Measurements from ENCODE around the gene FAM217B. TPM values are rescaled to one million over a fixed set of nuclear protein-coding genes. Genes with fewer than 3 reads are reported as not detected.
A peak's percentile ranks its signal among the peaks of the same experiment; 100 is the strongest.

Gene FAM217B
- total and polyA plus RNA-seq, 2 of the 8 experiments (the other 6 are each of a cell fraction or from before 2014, with no cell fraction given) = 5.4 to 28.5 TPM

DNA sequence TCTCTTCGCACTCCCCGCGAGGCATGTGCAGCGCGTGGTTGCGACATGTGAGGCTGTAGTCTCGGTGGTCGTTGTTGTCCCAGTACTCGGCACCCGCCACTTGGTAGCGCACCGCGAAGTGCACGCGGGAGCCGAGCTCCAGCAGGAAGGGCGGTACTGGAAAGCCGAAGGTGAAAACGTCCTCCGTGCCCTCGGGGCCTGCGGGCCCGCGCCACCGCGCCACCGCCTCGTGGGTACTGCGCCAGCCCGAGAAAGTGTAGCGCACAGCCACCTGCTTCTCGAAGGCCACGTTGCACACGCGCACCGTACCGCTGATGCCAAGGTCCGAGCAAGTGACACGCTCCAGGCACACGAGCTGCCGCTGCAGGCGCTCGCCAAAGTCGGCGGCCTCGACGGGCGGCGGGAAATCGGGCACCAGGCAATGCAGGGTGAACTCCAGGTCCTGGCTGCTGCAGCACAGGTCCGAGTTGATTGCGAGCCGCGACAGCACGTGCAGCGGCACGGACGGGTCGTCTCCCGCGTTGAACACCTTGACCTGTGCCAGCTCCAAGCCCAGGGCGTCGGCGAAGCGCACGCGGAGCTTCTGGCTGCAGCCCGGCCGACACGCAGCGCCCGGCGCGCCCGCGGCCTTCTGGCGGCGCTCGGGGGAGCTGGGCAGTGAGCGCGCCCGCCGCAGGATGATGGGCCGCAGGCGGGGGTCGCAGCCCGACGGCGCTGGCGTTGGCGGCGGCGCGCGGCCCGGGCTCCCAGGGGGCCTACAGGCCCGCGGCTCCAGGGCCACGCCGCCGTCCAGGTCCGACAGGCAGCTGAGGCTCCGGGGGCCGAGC, 924 bp upstream of the FAM217B start:
- peaks cover 14% of the 10 kb centered on the region for H3K23me2 ChIP-seq (ENCODE audit: low read depth, low read length)
- H3K14ac ChIP-seq (ENCODE audit: insufficient read length) = no peak overlapping the region
- peak overlapping the region; percentile 36; the same call in 1 of the 2 replicates for H2BK15ac ChIP-seq (ENCODE audit: low read length)
- 94% methylated on average over 22 of the region's 104 CpGs; no CpG with 5 or more reads in 1 of the 2 experiments for WGBS, 2 experiments (ENCODE audit: extremely low coverage in 1 of 2, insufficient coverage in 1 of 2, insufficient read length in 1 of 2, insufficient replicate concordance in 2 of 2, low coverage in 1 of 2, low lambda C conversion rate in 2 of 2, missing lambda C conversion rate in 1 of 2)
- H4K5ac ChIP-seq (ENCODE audit: insufficient read length, low read depth, low read length) = no peak overlapping the region
- no peak overlapping the region for H3K18ac ChIP-seq (ENCODE audit: extremely low read depth, low read length)
- peak overlapping the region; percentile 93 for H4K8ac ChIP-seq (ENCODE audit: extremely low read depth, insufficient read depth, low read length)
- H3K27me3 ChIP-seq (replicated peaks in 1 of 4; ENCODE audit: control insufficient read depth in 3 of 4, extremely low read depth in 1 of 4, insufficient read depth in 3 of 4, low read length in 3 of 4) = peaks cover 9 to 20% (median 18%) of the 10 kb centered on the region in 4 experiments
- ChIA-PET POLR2A (ENCODE audit: partially characterized antibody) (interaction anchor here (0.9 to 2.3 kb wide), 4 partner anchors 10 to 49 kb away, joined by 3 to 8 read pairs (median 3); no protein-coding TSS in a partner anchor), CTCF (ENCODE audit: partially characterized antibody) (interaction anchor here (0.6 to 1.4 kb wide), 4 partner anchors 10 to 118 kb away, joined by 3 to 6 read pairs (median 4); no protein-coding TSS in a partner anchor)
- H2AFZ ChIP-seq (ENCODE audit: low read length) = peak overlapping the region; percentile 78; the same call in 1 of the 2 replicates
- DNase-seq (ENCODE audit: low read depth in 1 of 2, low spot score in 2 of 2) (peak in 1 of 2 experiments; percentile 61), FAIRE-seq (no peak)
- H2BK5ac ChIP-seq (ENCODE audit: low read depth, low read length) = no peak overlapping the region
- H2BK12ac ChIP-seq (ENCODE audit: low read depth, low read length) = no peak overlapping the region
- H4K91ac ChIP-seq (replicated peaks; ENCODE audit: insufficient read length, low read length) = no peak overlapping the region
- no peak overlapping the region for H2BK120ac ChIP-seq (replicated peaks; ENCODE audit: low read depth, low read length)
- no peak overlapping the region for H3K56ac ChIP-seq (replicated peaks; ENCODE audit: insufficient read length, low read depth, low read length)
- H3K4me3 ChIP-seq (ENCODE audit: extremely low read depth in 1 of 4, insufficient read depth in 2 of 4, low read depth in 3 of 4, low read length in 4 of 4) = peak overlapping the region; percentile 61 to 88 (median 75); a peak in 7 of 8 replicates
- no peak overlapping the region for H3K23ac ChIP-seq (ENCODE audit: insufficient read length)
- no peak overlapping the region for H3K27ac ChIP-seq (ENCODE audit: low read depth, low read length)
- H3K36me3 ChIP-seq (ENCODE audit: control insufficient read depth in 2 of 4, insufficient read depth in 4 of 4, low read length in 3 of 4) = peaks cover 0 to 12% (median 6%) of the 10 kb centered on the region in 4 experiments; a peak in 4 of 8 replicates
- H4K20me1 ChIP-seq (replicated peaks in 1 of 2; ENCODE audit: control insufficient read depth in 1 of 2, insufficient read depth in 2 of 2, low read length in 2 of 2) = peaks cover 0 to 7% of the 10 kb centered on the region in 2 experiments
- no peak overlapping the region for H2AK5ac ChIP-seq (ENCODE audit: low read depth, low read length)
- no peaks in the 10 kb centered on the region for H3K79me1 ChIP-seq (ENCODE audit: low read depth, low read length)
- peak overlapping the region; percentile 83 to 93 for H3K4me2 ChIP-seq (ENCODE audit: insufficient read depth in 1 of 2, low read depth in 2 of 2, low read length in 2 of 2)
- peak overlapping the region; percentile 90 for H3K4ac ChIP-seq (replicated peaks; ENCODE audit: insufficient read length, low read depth, low read length)
- H3K9ac ChIP-seq (replicated peaks in 1 of 4; ENCODE audit: extremely low read depth in 1 of 4, low read depth in 3 of 4, low read length in 3 of 4) = no peak overlapping the region
- no peak overlapping the region for H2BK20ac ChIP-seq (ENCODE audit: low read length)
- H3K79me2 ChIP-seq (ENCODE audit: control insufficient read depth in 1 of 2, insufficient read depth in 2 of 2, low read length in 2 of 2) = peaks cover 0 to 5% of the 10 kb centered on the region in 2 experiments; a peak in 1 of 4 replicates
- peaks cover 0 to 4% (median 2%) of the 10 kb centered on the region in 4 experiments; a peak in 4 of 7 replicates for H3K4me1 ChIP-seq (replicated peaks in 1 of 4; ENCODE audit: control insufficient read depth in 3 of 4, insufficient read depth in 4 of 4, low read length in 3 of 4)
- H3K9me3 ChIP-seq (ENCODE audit: insufficient read depth in 2 of 2, low read depth in 1 of 2, low read length in 1 of 2) = peaks cover 5 to 9% of the 10 kb centered on the region in 2 experiments; a peak in 3 of 4 replicates
- 0 out of 2 replicates have a peak, but pooled peaks have one; percentile 12 for TF ChIP-seq PHF8 (conservative IDR thresholded peaks at IDR 0.05; ENCODE audit: low read depth, low read length)
- TF ChIP-seq BRCA1 (IDR thresholded peaks at IDR 0.05; ENCODE audit: low read depth, low read length) = no peak
- TF ChIP-seq TEAD4 (IDR thresholded peaks at IDR 0.05; ENCODE audit: low read depth, low read length) = no peak
- peak; percentile 98 for TF ChIP-seq MAX (IDR thresholded peaks at IDR 0.05)
- TF ChIP-seq GTF2F1 (IDR thresholded peaks at IDR 0.05; ENCODE audit: borderline replicate concordance, low read depth, low read length) = peak; percentile 31; the same call in 1 of the 2 replicates
- peak in 1 of 2 experiments; percentile 75; a peak in 1 of 4 replicates for TF ChIP-seq HDAC2 (IDR thresholded peaks at IDR 0.05; ENCODE audit: borderline replicate concordance in 1 of 2, low read depth in 2 of 2, low read length in 2 of 2)
- peak; percentile 76 for TF ChIP-seq RNF2 (IDR thresholded peaks at IDR 0.05; ENCODE audit: borderline replicate concordance, low read depth, low read length, missing control alignments, poor library complexity, severe bottlenecking)
- TF ChIP-seq HDAC6 (IDR thresholded peaks at IDR 0.05; ENCODE audit: low read depth, low read length) = no peak

Measured in H1 (cell line).